HG03457 (cell line): ENCODE measurements around the gene THADA.

Experiments used
- ATAC-seq: cut with Tn5 transposase; IDR thresholded peaks from one replicate; pipeline ENCODE4 v1.9.1; 2021; ENCODE audit warnings: moderate number of reproducible peaks; ENCODE audit not compliant: unreplicated experiment

The THADA gene

GRCh38 chr2:43513216-43513615 lies 82.6 kb downstream of the THADA start:
- ATAC-seq, result no peak

- no peak for ATAC-seq
Observed at GRCh38 chr2:43511199-43511598, 84.6 kb downstream of the THADA start.

DNA sequence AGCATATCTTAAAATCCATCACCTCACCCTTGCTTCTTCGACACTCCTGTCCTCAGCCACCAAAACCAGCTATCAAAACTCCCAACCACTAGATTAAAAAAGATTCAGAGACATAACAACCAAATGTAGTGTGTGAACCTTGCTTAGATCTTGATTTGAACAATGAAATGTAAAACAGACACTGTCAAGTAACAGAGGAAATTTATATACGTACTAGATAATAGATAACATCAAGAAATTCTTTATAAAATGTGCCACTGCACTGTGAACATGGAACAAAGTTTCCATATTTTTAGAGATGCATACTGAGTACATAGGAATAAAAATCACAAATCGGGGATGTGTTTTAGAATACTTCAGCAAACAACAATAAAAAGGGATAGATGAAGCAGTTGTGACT lies 86.0 kb downstream of the THADA start:
- ATAC-seq, result no peak

DNA sequence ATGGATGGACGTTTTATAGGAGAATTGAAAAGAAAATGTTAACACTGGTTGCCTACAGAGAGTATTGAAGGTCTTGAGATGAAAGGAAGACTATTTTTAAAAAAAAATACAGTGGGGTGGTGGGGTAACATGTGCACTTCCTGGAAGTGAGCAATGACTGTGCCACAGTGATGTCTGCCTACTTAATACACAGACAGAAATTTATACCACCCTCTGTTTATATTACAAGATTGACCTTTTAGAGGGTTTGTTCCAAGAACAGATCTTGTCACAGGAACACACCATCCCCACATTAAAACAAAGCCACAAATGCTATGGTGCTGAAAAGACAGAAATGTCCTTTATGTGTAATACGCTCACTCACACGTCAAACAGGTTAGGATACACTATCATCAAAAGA lies 87.6 kb downstream of the THADA start:
- no peak for ATAC-seq

- no peak for ATAC-seq
Observed at GRCh38 chr2:43507137-43507536, 88.7 kb downstream of the THADA start.

- ATAC-seq, result no peak
Observed at GRCh38 chr2:43495727-43496126, 100.1 kb downstream of the THADA start.

- ATAC-seq, result no peak
Observed at GRCh38 chr2:43493954-43494353, 101.9 kb downstream of the THADA start.

- no peak for ATAC-seq
Observed at GRCh38 chr2:43491065-43491639, 104.7 kb downstream of the THADA start.

- no peak for ATAC-seq
Observed at GRCh38 chr2:43490252-43490786, 105.5 kb downstream of the THADA start.

- ATAC-seq, result no peak
Observed at GRCh38 chr2:43488737-43489136, 107.1 kb downstream of the THADA start.

DNA sequence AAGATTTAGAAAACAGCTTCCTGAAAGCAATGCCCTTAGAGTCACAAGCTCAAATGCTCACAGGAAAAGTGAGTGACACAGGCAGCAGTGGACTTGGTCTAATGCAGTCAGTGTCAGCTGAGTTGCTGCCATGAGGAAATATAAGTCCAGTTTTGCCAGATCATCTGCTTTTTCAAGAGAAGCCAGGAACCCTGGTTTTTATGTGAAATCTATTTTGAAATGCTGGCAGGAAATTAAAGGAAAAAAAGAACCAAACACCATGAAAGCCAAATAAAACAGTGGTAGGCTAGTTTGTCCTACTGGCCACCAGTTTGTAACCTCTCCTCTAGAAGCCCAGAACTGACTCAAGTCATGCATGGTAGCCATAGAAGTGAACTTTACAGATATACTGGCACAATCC lies 109.2 kb downstream of the THADA start:
- ATAC-seq, result no peak

- ATAC-seq, result no peak
Observed at GRCh38 chr2:43484323-43484930, 111.4 kb downstream of the THADA start.

DNA sequence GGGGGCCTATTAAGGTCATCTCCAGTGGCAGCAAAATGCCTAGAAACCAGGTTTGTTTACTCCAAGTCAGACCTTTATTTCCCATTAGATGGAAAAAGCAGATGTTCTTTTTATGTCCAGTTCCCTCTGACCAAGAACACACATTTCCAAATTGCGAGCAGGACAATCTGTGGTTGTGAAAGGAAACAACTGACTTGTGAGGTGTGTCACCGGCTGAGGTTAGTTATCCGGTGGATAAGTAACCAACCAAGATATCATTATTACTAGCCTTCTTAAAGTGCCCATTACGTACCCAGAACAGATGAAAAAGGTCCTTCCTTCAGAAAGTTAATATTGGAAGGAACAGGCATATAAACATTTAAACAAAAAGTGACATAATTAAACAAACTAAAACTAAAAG lies 112.9 kb downstream of the THADA start:
- no peak for ATAC-seq

- ATAC-seq, result no peak
Observed at GRCh38 chr2:43481927-43482542, 113.8 kb downstream of the THADA start.

DNA sequence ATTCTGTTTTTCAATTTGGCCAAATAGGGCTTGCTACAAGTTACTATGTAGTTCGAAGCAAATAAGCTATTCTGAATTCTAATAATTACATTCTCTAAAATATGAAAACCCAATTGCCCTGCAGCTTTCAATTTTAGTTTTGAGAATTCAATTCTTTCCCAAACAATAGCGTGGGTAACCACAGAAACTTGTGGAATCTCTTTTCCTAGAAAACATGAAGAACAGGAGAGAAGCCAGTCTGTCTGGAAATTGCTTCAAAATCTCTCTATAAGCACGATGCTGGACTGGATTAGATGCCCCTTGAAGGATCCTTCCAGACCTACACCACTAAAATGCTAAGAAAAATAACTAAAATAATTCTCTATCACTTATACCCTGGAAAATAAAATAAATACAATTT lies 115.0 kb downstream of the THADA start:
- ATAC-seq, result no peak

- ATAC-seq, result no peak
Observed at GRCh38 chr2:43478412-43479086, 117.3 kb downstream of the THADA start.

DNA sequence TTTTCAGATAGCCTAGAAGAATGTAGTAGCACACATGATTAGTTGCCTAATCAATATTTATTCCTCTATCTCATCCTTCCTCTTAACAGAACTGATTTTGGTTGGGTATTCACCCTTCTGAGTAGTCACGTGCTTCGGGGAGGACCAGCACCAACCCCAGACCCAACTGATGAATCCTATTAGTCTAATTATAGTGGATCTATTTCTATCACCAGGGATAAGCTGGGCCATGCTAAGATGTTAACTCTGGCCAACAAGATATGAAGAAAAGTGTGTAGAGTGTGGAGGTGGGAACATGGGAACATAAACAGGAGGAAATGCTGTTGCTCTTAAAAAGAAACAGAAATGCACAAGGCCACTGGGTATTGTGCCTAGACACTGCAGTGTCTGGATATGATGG lies 119.9 kb downstream of the THADA start:
- no peak for ATAC-seq

GRCh38 chr2:43475137-43475846 lies 120.5 kb downstream of the THADA start:
- ATAC-seq, result no peak

DNA sequence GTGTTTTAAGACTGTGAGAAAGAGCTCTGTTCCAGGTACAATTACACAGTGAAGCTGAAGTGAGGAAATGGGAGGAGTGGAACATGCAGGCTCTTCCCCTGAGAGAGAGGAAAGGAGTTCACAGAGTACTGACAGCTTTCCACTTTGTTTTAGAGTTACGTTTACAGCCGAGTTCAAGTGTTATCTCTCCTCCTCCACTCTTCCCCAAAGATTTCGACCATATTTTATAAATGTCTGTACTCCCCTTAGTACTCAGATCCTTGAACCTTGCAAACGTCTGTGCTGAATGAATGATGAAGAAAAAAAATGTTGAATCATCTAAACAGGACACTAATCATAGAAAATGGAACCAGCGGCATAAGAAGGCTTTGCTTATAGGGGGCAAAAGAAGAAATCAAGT lies 121.6 kb downstream of the THADA start:
- ATAC-seq, result no peak

DNA sequence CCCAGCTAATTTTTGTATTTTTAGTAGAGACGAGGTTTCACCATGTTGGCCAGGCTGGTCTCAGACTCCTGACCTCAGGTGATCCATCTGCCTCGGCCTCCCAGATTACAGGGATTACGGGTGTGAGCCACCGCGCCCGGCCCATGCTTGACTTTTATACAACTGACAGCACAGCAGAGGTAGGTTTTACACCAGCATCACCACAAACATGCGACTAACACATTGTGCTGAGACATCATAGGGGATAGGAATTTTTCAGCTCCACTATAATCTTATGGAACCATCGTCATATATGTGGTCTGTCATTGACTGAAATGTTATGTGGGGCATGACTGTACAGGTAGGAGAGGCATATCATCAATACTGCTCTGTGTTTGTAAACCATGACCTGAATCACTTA lies 122.1 kb downstream of the THADA start:
- ATAC-seq, result no peak

DNA sequence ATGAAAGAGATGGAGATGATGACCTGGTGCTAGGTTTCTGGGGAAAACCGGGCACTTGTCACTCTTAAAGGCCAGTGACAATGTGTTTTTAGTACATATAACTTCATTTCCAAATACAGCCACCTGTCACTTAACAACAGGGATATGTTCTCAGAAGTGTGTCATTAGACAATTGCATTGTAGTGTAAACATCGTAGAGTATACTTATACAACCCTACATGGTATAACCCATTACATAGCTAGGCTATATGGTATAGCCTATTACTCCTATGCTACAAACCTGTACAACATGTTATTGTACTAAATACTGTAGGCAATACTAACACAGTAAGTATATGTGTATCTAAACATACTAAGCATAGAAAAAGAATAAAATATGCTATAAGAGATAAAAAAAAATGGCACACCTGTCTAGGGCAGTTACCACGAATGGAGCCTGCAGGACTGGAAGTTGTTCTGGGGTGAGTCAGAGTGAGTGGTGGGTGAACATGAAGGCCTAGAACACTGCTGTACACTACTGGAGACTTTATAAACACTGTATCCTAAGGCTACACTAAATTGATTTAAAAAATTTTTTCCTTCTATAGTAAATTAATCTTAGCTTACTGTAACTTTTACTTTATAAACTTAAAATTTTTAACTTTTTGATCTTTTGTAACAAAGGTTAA lies 123.2 kb downstream of the THADA start:
- no peak for ATAC-seq
